ENCODE results near the gene PCDHGB5. TPM values are rescaled to one million over a fixed set of nuclear protein-coding genes. Genes with fewer than 3 reads are reported as not detected.

Gene PCDHGB5
- total and polyA plus RNA-seq, 2 of the 13 experiments (the other 11 are each of a cell fraction or from before 2014, with no cell fraction given), result 0.08 to 0.44 TPM

DNA sequence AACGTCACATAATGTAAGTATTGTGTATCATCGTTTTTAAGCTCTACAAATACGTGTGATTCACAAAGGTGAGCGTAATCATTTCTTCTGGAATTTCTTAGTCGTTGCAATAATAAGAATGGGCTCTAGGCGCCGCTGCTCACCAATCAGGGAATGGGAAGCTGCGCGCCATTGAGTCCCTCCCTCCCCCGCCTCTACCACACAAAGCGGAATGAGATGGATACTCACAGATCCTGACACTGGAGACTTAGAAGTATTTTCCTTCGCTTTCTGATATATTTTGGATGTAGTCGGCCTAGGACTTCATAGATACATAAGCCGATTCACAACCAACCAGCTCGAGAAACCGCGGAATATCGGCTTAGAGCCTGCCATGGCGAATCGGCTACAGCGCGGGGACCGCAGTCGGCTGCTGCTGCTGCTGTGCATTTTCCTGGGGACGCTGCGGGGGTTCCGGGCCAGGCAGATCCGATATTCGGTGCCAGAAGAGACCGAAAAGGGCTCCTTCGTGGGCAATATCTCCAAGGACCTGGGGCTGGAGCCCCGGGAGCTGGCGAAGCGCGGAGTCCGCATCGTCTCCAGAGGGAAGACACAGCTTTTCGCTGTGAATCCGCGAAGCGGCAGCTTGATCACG lies 23.2 kb downstream of the PCDHGB5 start, which contains the start of gene PCDHGA11 (continued):
- TF ChIP-seq, protein P1, sequence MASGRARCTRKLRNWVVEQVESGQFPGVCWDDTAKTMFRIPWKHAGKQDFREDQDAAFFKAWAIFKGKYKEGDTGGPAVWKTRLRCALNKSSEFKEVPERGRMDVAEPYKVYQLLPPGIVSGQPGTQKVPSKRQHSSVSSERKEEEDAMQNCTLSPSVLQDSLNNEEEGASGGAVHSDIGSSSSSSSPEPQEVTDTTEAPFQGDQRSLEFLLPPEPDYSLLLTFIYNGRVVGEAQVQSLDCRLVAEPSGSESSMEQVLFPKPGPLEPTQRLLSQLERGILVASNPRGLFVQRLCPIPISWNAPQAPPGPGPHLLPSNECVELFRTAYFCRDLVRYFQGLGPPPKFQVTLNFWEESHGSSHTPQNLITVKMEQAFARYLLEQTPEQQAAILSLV (CRISPR knock-in tag; IDR thresholded peaks at IDR 0.05; ENCODE audit: borderline replicate concordance), result no peak
- TF ChIP-seq ZNF569 (CRISPR knock-in tag; IDR thresholded peaks at IDR 0.05; ENCODE audit: borderline replicate concordance), result no peak
- no peak for TF ChIP-seq ZBTB20 (CRISPR knock-in tag; IDR thresholded peaks at IDR 0.05; ENCODE audit: borderline replicate concordance, low read depth)
- TF ChIP-seq, protein P2, sequence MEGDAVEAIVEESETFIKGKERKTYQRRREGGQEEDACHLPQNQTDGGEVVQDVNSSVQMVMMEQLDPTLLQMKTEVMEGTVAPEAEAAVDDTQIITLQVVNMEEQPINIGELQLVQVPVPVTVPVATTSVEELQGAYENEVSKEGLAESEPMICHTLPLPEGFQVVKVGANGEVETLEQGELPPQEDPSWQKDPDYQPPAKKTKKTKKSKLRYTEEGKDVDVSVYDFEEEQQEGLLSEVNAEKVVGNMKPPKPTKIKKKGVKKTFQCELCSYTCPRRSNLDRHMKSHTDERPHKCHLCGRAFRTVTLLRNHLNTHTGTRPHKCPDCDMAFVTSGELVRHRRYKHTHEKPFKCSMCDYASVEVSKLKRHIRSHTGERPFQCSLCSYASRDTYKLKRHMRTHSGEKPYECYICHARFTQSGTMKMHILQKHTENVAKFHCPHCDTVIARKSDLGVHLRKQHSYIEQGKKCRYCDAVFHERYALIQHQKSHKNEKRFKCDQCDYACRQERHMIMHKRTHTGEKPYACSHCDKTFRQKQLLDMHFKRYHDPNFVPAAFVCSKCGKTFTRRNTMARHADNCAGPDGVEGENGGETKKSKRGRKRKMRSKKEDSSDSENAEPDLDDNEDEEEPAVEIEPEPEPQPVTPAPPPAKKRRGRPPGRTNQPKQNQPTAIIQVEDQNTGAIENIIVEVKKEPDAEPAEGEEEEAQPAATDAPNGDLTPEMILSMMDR (CRISPR knock-in tag; IDR thresholded peaks at IDR 0.05), result peak; percentile 60

DNA sequence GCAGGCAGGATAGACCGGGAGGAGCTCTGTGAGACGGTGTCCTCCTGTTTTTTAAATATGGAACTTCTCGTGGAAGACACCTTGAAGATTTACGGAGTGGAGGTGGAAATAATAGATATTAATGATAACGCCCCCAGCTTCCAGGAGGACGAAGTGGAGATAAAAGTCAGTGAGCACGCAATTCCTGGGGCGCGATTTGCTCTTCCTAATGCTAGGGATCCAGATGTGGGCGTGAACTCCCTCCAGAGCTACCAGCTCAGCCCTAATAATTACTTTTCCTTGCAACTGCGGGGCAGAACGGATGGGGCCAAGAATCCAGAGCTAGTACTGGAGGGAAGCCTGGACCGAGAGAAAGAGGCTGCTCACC lies 23.7 kb downstream of the PCDHGB5 start:
- ChIA-PET CTCF (ENCODE audit: low intra/inter-chr PET ratio, low total read pairs) (interaction anchor here (1.4 kb wide), 1 partner anchor 103 kb away, joined by 8 read pairs; no protein-coding TSS in a partner anchor), POLR2A (no interaction called here)
- Histone ChIP-seq H3K36me3 (replicated peaks in 1 of 2; ENCODE audit: control insufficient read depth in 1 of 2, insufficient read depth in 2 of 2, low read length in 2 of 2) (no peaks in the 10 kb centered on the region), H3K4me1 (ENCODE audit: insufficient read depth, low read length) (no peaks in the 10 kb centered on the region), H3K27ac (ENCODE audit: extremely low read length, insufficient read depth, low read length) (no peak overlapping the region), H3K79me2 (ENCODE audit: insufficient read depth, low read length) (no peaks in the 10 kb centered on the region), H3K9me3 (ENCODE audit: low read length) (peaks cover 30% of the 10 kb centered on the region), H3K4me3 (replicated peaks in 1 of 3; ENCODE audit: insufficient read depth in 1 of 3, low read depth in 2 of 3, low read length in 3 of 3) (no peak overlapping the region), H4K20me1 (ENCODE audit: insufficient read depth, low read length) (no peaks in the 10 kb centered on the region), H3K4me2 (ENCODE audit: low read depth, low read length) (no peak overlapping the region), H3K27me3 (ENCODE audit: control insufficient read depth in 1 of 2, insufficient read depth in 2 of 2, low read length in 2 of 2) (no peaks in the 10 kb centered on the region), H3K9ac (ENCODE audit: insufficient read depth, low read depth, low read length) (no peak overlapping the region), H2AFZ (ENCODE audit: low read length) (no peak overlapping the region)
- BruUV-seq (replicated peaks), result no TSS peak
- ATAC-seq (no peak), FAIRE-seq (no peak), DNase-seq (ENCODE audit: low spot score) (no peak)
- intact Hi-C loops (cut with micrococcal nuclease; ENCODE audit: unreplicated experiment), result no loop called here
- whole genome bisulfite sequencing (ENCODE audit: low lambda C conversion rate), result 60% methylated on average over 13 of the region's 13 CpGs
- in situ Hi-C loops (cut with HindIII; ENCODE audit: extremely low pct_ligation_motif_present, low pct_unique_long_range_greater_than_20kb), result no loop called here
- TF ChIP-seq RORA (CRISPR knock-in tag; IDR thresholded peaks at IDR 0.05) (no peak), ZNF839 (CRISPR knock-in tag; IDR thresholded peaks at IDR 0.05; ENCODE audit: borderline replicate concordance) (no peak), ZNF790 (CRISPR knock-in tag; IDR thresholded peaks at IDR 0.05; ENCODE audit: borderline replicate concordance) (no peak), ZNF567 (CRISPR knock-in tag; IDR thresholded peaks at IDR 0.05; ENCODE audit: borderline replicate concordance) (no peak), MAZ (IDR thresholded peaks at IDR 0.05; ENCODE audit: borderline replicate concordance, low read depth, low read length) (no peak), MAZ (CRISPR knock-in tag; IDR thresholded peaks at IDR 0.05; ENCODE audit: low read depth) (no peak), ZNF34 (CRISPR knock-in tag; IDR thresholded peaks at IDR 0.05; ENCODE audit: borderline replicate concordance) (no peak), SMC3 (IDR thresholded peaks at IDR 0.05; ENCODE audit: low read length) (no peak)
- TF ChIP-seq, protein P3, sequence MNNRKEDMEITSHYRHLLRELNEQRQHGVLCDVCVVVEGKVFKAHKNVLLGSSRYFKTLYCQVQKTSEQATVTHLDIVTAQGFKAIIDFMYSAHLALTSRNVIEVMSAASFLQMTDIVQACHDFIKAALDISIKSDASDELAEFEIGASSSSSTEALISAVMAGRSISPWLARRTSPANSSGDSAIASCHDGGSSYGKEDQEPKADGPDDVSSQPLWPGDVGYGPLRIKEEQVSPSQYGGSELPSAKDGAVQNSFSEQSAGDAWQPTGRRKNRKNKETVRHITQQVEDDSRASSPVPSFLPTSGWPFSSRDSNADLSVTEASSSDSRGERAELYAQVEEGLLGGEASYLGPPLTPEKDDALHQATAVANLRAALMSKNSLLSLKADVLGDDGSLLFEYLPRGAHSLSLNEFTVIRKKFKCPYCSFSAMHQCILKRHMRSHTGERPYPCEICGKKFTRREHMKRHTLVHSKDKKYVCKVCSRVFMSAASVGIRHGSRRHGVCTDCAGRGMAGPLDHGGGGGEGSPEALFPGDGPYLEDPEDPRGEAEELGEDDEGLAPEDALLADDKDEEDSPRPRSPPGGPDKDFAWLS (CRISPR knock-in tag; IDR thresholded peaks at IDR 0.05; ENCODE audit: borderline replicate concordance), result no peak
- TF ChIP-seq, protein P4, sequence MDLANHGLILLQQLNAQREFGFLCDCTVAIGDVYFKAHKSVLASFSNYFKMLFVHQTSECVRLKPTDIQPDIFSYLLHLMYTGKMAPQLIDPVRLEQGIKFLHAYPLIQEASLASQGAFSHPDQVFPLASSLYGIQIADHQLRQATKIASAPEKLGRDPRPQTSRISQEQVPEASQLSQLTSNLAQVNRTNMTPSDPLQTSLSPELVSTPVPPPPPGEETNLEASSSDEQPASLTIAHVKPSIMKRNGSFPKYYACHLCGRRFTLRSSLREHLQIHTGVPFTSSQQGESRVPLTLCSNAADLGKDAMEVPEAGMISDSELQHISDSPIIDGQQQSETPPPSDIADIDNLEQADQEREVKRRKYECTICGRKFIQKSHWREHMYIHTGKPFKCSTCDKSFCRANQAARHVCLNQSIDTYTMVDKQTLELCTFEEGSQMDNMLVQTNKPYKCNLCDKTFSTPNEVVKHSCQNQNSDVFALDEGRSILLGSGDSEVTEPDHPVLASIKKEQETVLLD (CRISPR knock-in tag; IDR thresholded peaks at IDR 0.05; ENCODE audit: low read depth), result no peak
- TF ChIP-seq, protein P5, sequence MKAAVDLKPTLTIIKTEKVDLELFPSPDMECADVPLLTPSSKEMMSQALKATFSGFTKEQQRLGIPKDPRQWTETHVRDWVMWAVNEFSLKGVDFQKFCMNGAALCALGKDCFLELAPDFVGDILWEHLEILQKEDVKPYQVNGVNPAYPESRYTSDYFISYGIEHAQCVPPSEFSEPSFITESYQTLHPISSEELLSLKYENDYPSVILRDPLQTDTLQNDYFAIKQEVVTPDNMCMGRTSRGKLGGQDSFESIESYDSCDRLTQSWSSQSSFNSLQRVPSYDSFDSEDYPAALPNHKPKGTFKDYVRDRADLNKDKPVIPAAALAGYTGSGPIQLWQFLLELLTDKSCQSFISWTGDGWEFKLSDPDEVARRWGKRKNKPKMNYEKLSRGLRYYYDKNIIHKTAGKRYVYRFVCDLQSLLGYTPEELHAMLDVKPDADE (CRISPR knock-in tag; IDR thresholded peaks at IDR 0.05), result no peak
